Measurements from ENCODE around the gene FOXP1. TPM values are rescaled to one million over a fixed set of nuclear protein-coding genes. Genes with fewer than 3 reads are reported as not detected.

The FOXP1 gene
- total and polyA plus RNA-seq, 9 of the 15 experiments (the other 6 are each of a cell fraction or from before 2014, with no cell fraction given): 7.7 to 34.5 (median 13.7) TPM

- ChIA-PET POLR2A (interaction anchor here (0.6 kb wide), 1 partner anchor 363 kb away, joined by 3 read pairs; no protein-coding TSS in a partner anchor), CTCF (ENCODE audit: low intra/inter-chr PET ratio) (no interaction called here)
- Histone ChIP-seq H3K4me2 (ENCODE audit: insufficient read depth, low read length) (no peak overlapping the region), H3K79me2 (ENCODE audit: control insufficient read depth, insufficient read depth, low read length) (no peaks in the 10 kb centered on the region), H3K27me3 (ENCODE audit: control insufficient read depth in 2 of 2, insufficient read depth in 2 of 2, low read length in 2 of 2) (no peaks in the 10 kb centered on the region), H4K20me1 (replicated peaks; ENCODE audit: control insufficient read depth, insufficient read depth, low read length) (no peaks in the 10 kb centered on the region), H3K9ac (ENCODE audit: insufficient read depth in 1 of 2, low read depth in 2 of 2, low read length in 2 of 2) (no peak overlapping the region), H2AFZ (ENCODE audit: low read depth, low read length) (no peak overlapping the region), H3K9me3 (replicated peaks; ENCODE audit: control insufficient read depth, insufficient read depth, low read depth, low read length) (no peaks in the 10 kb centered on the region), H3K4me3 (no peak overlapping the region), H3K4me1 (replicated peaks in 1 of 2; ENCODE audit: control insufficient read depth in 2 of 2, insufficient read depth in 2 of 2, low read length in 2 of 2) (no peaks in the 10 kb centered on the region; a peak in 1 of 5 replicates), H3K9me1 (ENCODE audit: control insufficient read depth, insufficient read depth, low read length) (no peaks in the 10 kb centered on the region), H3K36me3 (ENCODE audit: control insufficient read depth, insufficient read depth, low read length) (0 out of 3 replicates have a peak, but pooled peaks cover 2% of the 10 kb centered on the region), H3K27ac (ENCODE audit: extremely low read depth, low read depth, low read length) (no peak overlapping the region)
- intact Hi-C loops (cut with micrococcal nuclease): no loop called here
- no peak for FAIRE-seq
- no peak for ATAC-seq
- no peak for TF ChIP-seq MTA1 (IDR thresholded peaks at IDR 0.05; ENCODE audit: borderline replicate concordance)
- no peak for TF ChIP-seq USF1 (CRISPR knock-in tag; IDR thresholded peaks at IDR 0.05)
- no peak for TF ChIP-seq ZNF277 (CRISPR knock-in tag; IDR thresholded peaks at IDR 0.05; ENCODE audit: borderline replicate concordance)
- TF ChIP-seq ID3 (CRISPR knock-in tag; IDR thresholded peaks at IDR 0.05): no peak
- TF ChIP-seq ID3 (tag; IDR thresholded peaks at IDR 0.05): no peak
- BruUV-seq (replicated peaks): no TSS peak
- no peak for DNase-seq (ENCODE audit: extremely low read depth in 1 of 4, low spot score in 3 of 4)
- 88% methylated on average over 2 of the region's 2 CpGs for WGBS (ENCODE audit: insufficient coverage, low coverage, missing lambda C conversion rate)
- in situ Hi-C loops (cut with MboI): no loop called here
These were observed 99.5 kb downstream of the FOXP1 start for GRCh38 chr3:71484047-71484446.
